NCI-H1048 (cell line): ENCODE measurements around the gene ELK3.

ENCODE experiments used
- DNase-seq: peaks from one replicate; lab custom pipeline; 2025; lab: John Stamatoyannopoulos, UW

ELK3 gene

GRCh38 chr12:96258104-96258961, 64.2 kb downstream of the ELK3 start:
- no peak for DNase-seq

GRCh38 chr12:96260231-96260630, 66.1 kb downstream of the ELK3 start:
- no peak for DNase-seq

- no peak for DNase-seq
Measured at GRCh38 chr12:96260644-96261043, 66.5 kb downstream of the ELK3 start.

- DNase-seq, result no peak
Measured at GRCh38 chr12:96261557-96261956, 67.4 kb downstream of the ELK3 start.

- no peak for DNase-seq
Measured at GRCh38 chr12:96263449-96263902, 69.3 kb downstream of the ELK3 start.

GRCh38 chr12:96265400-96265799, 71.2 kb downstream of the ELK3 start:
- DNase-seq, result no peak

- no peak for DNase-seq
Measured at GRCh38 chr12:96265836-96266235, 71.7 kb downstream of the ELK3 start.

GRCh38 chr12:96266238-96266637, 72.1 kb downstream of the ELK3 start:
- DNase-seq, result no peak

GRCh38 chr12:96271469-96272199, 77.5 kb downstream of the ELK3 start:
- DNase-seq, result no peak

GRCh38 chr12:96274331-96274730, 80.2 kb downstream of the ELK3 start:
- DNase-seq, result no peak

- no peak for DNase-seq
Measured at GRCh38 chr12:96285158-96285557, 91.0 kb downstream of the ELK3 start.

- no peak for DNase-seq
Measured at GRCh38 chr12:96289067-96289466, 94.9 kb downstream of the ELK3 start.

GRCh38 chr12:96293093-96293492, 98.9 kb downstream of the ELK3 start:
- DNase-seq, result no peak

GRCh38 chr12:96294831-96295230, 100.7 kb downstream of the ELK3 start:
- DNase-seq, result no peak

- no peak for DNase-seq
Measured at GRCh38 chr12:96295532-96296160, 101.5 kb downstream of the ELK3 start.

GRCh38 chr12:96297504-96297903, 103.3 kb downstream of the ELK3 start:
- DNase-seq, result no peak

GRCh38 chr12:96300064-96300463, 105.9 kb downstream of the ELK3 start:
- no peak for DNase-seq

- DNase-seq, result no peak
Measured at GRCh38 chr12:96301732-96302131, 107.6 kb downstream of the ELK3 start.

- peak; percentile 45 for DNase-seq
Measured at GRCh38 chr12:96302687-96303310, 108.6 kb downstream of the ELK3 start.

GRCh38 chr12:96303653-96304052, 109.5 kb downstream of the ELK3 start:
- no peak for DNase-seq

GRCh38 chr12:96305665-96306064, 111.5 kb downstream of the ELK3 start:
- DNase-seq, result no peak

GRCh38 chr12:96308881-96309280, 114.7 kb downstream of the ELK3 start:
- no peak for DNase-seq
